Activated T-helper 9 cell treated with anti-CD3 and anti-CD28 coated beads, Interleukin-2, amount 50 U/mL, for 16 hours (primary cell): ENCODE measurements around the gene GRIP2.

Experiments
- DNase-seq: peaks from one replicate; pipeline ENCODE4 v3.0.0-alpha.2; 2020; ENCODE audit warnings: low read depth

Gene GRIP2

GRCh38 chr3:14561051-14561960, 21.2 kb upstream of the GRIP2 start:
- DNase-seq = no peak

GRCh38 chr3:14560110-14560509, 20.0 kb upstream of the GRIP2 start:
- no peak for DNase-seq

DNA sequence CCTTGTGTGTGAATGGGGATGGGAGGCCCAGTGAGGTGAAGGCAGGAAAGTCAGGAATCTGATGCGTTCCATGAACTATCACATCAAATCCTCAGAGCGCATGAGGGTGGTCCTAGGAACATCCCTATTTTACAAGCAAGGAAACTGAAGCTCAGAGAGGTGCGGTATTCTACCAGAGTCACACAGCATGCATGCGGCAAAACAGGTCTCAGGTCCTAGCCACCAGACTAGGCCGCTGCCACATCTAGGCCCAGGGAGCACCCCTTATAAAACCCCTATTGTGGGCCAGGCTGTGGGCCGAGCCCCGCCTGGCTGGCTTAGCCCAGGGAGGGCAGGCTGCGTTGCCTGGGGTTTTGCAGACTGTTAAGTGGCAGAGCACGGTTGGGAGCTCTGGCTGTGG, 17.9 kb upstream of the GRIP2 start:
- DNase-seq = no peak

DNA sequence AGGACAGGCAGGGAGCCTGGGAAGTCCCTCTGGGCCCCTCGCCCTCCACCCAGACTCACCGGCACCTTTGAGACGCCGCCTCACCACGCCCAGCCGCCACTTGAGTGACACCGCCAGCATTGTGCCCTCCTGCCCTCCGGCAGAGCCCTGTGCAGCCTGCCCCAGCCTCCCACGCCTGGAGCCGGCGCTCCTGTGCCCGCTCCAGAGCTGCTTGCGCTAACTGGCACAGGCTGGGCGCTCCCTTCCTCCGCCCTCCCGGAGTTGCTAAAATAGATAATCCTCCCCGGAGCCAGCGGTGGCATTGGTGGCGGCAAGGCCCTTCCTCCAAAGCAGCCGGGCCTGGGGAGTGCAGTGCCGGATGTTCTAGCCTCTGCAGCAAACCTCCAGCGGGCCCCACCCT, 15.7 kb upstream of the GRIP2 start:
- no peak for DNase-seq

- no peak for DNase-seq
Measured at GRCh38 chr3:14554715-14555114, 14.6 kb upstream of the GRIP2 start.

GRCh38 chr3:14553871-14554270, 13.7 kb upstream of the GRIP2 start:
- DNase-seq = no peak

GRCh38 chr3:14552717-14553116, 12.6 kb upstream of the GRIP2 start:
- DNase-seq = no peak

- no peak for DNase-seq
Measured at GRCh38 chr3:14552041-14552648, 12.0 kb upstream of the GRIP2 start.

- no peak for DNase-seq
Measured at GRCh38 chr3:14550651-14551611, 10.8 kb upstream of the GRIP2 start.

- no peak for DNase-seq
Measured at GRCh38 chr3:14550181-14550580, 10.0 kb upstream of the GRIP2 start.

GRCh38 chr3:14549256-14549919, 9.2 kb upstream of the GRIP2 start:
- no peak for DNase-seq

DNA sequence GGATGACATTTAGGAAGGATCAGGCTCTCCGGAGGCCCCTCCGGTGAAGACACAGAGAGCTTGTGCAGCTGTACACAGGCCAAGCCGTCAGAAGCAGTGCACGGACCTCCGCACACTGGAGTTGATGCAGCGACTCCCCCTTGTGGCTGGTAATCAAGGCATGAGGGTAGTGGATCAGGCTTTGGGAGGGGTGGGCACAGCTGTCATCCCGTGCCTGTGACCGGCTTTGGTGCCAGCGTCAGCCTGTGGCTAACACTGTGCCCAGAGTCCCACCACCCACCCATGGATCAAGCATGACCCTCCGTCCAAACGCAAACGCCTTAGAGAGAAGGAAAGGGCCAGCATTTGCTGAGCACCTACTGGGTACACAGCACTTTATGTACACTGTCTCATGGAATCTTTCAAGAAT, 8.2 kb upstream of the GRIP2 start:
- DNase-seq = peak; percentile 6

DNA sequence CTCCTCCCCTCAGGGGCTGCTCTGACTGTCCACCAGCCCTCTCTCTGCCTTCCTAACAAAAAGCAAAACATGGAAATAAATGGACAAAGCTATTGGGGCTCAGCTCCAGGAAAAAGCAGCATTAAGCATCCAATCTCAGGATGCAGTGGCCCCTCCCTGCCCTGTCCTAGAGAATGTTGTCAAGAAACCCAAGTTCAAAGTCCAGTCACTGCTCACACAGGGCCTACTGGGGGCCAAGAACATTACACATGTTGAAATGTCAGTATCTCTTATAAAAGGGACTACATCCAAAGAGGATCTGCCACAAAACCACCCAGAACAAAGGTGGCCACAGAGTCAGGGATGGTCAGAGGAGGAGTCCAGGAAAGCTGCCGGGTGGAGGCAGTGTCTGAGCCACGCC, 7.6 kb upstream of the GRIP2 start:
- DNase-seq = no peak

- no peak for DNase-seq
Measured at GRCh38 chr3:14546041-14546440, 5.9 kb upstream of the GRIP2 start.

GRCh38 chr3:14545251-14545635, 5.1 kb upstream of the GRIP2 start:
- DNase-seq = no peak

GRCh38 chr3:14544282-14545250, 4.4 kb upstream of the GRIP2 start:
- DNase-seq = no peak

- DNase-seq = no peak
Measured at GRCh38 chr3:14543446-14543845, 3.3 kb upstream of the GRIP2 start.

DNA sequence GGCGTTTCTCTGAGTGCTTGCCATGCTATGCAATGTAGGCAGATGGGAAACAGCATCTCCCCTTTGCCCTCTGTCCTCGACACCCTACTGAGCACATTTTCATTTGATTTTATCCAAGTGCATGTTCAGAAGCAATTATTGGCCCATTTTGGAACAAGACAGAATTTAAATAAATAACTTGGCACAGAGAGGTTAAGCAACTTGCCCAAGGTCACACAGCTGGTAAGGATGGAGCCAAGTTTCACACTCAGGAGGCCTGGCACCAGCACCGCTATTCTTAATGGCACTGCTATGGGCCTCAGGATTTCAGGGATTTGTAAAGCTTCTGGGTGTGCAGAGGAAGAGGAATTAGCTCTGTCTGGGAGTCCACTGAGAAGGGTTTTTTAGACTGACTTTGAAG, 2.5 kb upstream of the GRIP2 start:
- no peak for DNase-seq

DNA sequence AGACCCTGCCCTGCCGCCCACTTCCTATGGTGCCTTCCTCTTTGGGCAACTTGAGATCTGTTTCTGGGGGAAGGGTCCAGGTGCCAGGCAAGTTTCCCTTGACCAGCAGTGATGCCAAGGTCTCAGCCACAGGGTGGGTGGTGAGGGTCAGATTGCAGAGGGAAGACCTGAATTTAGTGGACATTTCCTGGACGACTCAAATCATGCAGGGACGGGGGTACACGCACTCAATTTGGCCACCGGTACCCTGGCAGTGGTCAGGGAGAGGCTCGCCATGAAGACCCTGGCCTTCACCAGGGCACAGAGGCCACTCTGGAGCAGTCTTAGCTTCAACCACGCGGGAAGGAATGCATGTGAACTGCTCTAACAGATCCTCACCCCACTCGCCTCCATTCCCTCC, 1.5 kb upstream of the GRIP2 start:
- no peak for DNase-seq

DNA sequence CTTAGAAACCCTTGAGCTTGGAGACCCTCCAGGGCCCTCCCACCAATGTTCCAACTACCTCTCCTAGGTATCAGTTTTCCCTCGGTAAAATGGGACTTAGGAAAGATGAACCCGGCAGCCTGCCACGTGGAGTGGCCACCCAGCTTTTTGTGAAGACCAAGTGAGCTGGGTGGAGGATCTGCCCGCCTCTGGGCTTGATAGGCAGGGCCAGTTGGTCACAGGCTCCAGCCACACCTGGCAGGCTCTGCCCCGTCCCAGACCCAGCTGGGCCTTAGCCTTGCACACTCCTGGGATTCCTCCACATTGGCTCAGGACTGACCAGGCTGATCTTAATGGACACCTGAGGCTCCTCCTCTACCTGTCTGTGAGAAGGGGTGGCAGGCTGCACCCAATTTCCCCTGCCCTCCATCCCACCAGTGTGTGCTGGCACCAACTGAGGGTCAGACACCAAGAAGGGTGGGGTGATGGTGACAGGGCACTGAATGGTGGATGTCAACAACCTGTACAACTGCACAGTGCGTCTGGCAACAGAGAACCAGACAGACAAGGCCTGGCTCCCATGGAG, 761 bp upstream of the GRIP2 start:
- no peak for DNase-seq

DNA sequence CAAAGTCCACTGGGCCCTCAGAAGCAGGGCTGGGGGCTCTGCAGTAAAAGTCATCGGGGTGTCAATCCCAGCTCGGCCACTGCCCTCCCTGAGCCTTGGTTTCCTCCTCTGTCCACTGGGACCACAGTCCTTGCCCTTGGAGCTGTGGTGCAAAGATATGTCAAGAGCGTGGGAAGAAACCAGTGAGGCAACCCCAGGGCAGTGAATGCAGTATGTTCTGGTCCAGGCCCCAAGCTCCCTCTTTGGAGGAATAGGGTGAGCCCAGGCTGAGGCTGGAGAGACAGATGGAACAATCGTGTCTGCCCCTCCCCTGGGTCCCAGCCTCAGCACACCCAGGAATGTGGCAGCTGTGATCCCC, 779 bp downstream of the GRIP2 start:
- DNase-seq = no peak
